ENCODE data around the gene TSPAN18. TPM values are rescaled to one million over a fixed set of nuclear protein-coding genes. Genes with fewer than 3 reads are reported as not detected.

Gene TSPAN18
- total RNA-seq, 6 donors from 2014 or later: 8.2 to 48.6 (median 17.5) TPM

GRCh38 chr11:44687388-44687787 lies 39.4 kb upstream of the TSPAN18 start:
- H3K27me3 ChIP-seq: no peaks in the 10 kb centered on the region
- DNase-seq (no peak), ATAC-seq (ENCODE audit: low FRiP score in 2 of 2) (no peak)
- H3K36me3 ChIP-seq: no peaks in the 10 kb centered on the region
- TF ChIP-seq EP300 (IDR thresholded peaks at IDR 0.05): no peak
- TF ChIP-seq CTCF (IDR thresholded peaks at IDR 0.05): no peak
- no peak for TF ChIP-seq POLR2AphosphoS5 (IDR thresholded peaks at IDR 0.05)
- no peak for TF ChIP-seq POLR2A (IDR thresholded peaks at IDR 0.05)
- 59 to 61% methylated on average over 4 of the region's 4 CpGs for WGBS, 2 donors
- H3K9me3 ChIP-seq: no peaks in the 10 kb centered on the region
- H3K4me3 ChIP-seq: no peak overlapping the region
- no peak overlapping the region for H3K27ac ChIP-seq
- no peaks in the 10 kb centered on the region for H3K4me1 ChIP-seq

- DNase-seq: no peak
- 41 to 71% methylated on average over 2 of the region's 2 CpGs for WGBS, 2 donors
- H3K9me3 ChIP-seq: no peaks in the 10 kb centered on the region
- H3K27me3 ChIP-seq: no peaks in the 10 kb centered on the region
- no peak overlapping the region for H3K27ac ChIP-seq
- H3K36me3 ChIP-seq: no peaks in the 10 kb centered on the region
- ATAC-seq (ENCODE audit: low FRiP score in 2 of 2): no peak
- no peak overlapping the region for H3K4me3 ChIP-seq
- no peaks in the 10 kb centered on the region for H3K4me1 ChIP-seq
- TF ChIP-seq EP300 (IDR thresholded peaks at IDR 0.05) (no peak), POLR2AphosphoS5 (IDR thresholded peaks at IDR 0.05) (no peak), CTCF (IDR thresholded peaks at IDR 0.05) (no peak), POLR2A (IDR thresholded peaks at IDR 0.05) (no peak)
Observed at GRCh38 chr11:44689265-44689664, 37.5 kb upstream of the TSPAN18 start.

- WGBS, 2 donors: 80 to 85% methylated on average over 3 of the region's 3 CpGs
- Histone ChIP-seq H3K27me3 (no peaks in the 10 kb centered on the region), H3K36me3 (no peaks in the 10 kb centered on the region), H3K27ac (no peak overlapping the region), H3K4me3 (no peak overlapping the region), H3K9me3 (no peaks in the 10 kb centered on the region), H3K4me1 (no peaks in the 10 kb centered on the region)
- no peak for ATAC-seq (ENCODE audit: low FRiP score in 2 of 2)
- DNase-seq: no peak
- no peak for TF ChIP-seq POLR2A (IDR thresholded peaks at IDR 0.05)
- no peak for TF ChIP-seq POLR2AphosphoS5 (IDR thresholded peaks at IDR 0.05)
- no peak for TF ChIP-seq EP300 (IDR thresholded peaks at IDR 0.05)
- TF ChIP-seq CTCF (IDR thresholded peaks at IDR 0.05): no peak
Observed at GRCh38 chr11:44690651-44691050, 36.1 kb upstream of the TSPAN18 start.

DNA sequence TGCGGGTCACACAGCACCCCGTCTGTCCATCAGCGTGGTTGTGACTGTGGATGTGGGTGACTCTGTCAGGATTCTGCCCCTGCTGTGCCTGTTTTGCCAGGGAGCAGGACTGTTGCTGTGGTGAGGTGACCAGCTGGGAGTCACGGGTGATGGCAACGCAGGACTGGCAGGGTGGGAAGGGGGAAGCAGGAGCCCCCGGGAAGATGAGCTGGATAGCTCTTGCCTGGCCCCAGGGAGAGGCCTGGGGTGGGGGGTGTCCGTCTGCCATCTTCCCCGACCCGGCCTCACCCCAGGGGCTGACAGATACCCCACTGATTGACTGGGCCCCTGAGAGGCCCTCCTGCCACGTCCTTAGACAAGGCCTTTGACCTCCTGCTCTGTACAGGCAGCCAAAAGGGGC lies 34.3 kb upstream of the TSPAN18 start:
- TF ChIP-seq EP300 (IDR thresholded peaks at IDR 0.05): no peak
- no peak for TF ChIP-seq CTCF (IDR thresholded peaks at IDR 0.05)
- TF ChIP-seq POLR2AphosphoS5 (IDR thresholded peaks at IDR 0.05): no peak
- TF ChIP-seq POLR2A (IDR thresholded peaks at IDR 0.05): no peak
- Histone ChIP-seq H3K4me3 (no peak overlapping the region), H3K4me1 (no peaks in the 10 kb centered on the region), H3K27ac (no peak overlapping the region), H3K27me3 (no peaks in the 10 kb centered on the region), H3K9me3 (no peaks in the 10 kb centered on the region), H3K36me3 (no peaks in the 10 kb centered on the region)
- no peak for DNase-seq
- ATAC-seq (ENCODE audit: low FRiP score in 2 of 2): peak in 1 of 2 donors; percentile 13
- WGBS, 2 donors: 92 to 98% methylated on average over 6 to 10 of the region's 10 CpGs

GRCh38 chr11:44693654-44694119 lies 33.1 kb upstream of the TSPAN18 start:
- WGBS, 2 donors: 91% methylated on average over 6 to 7 of the region's 7 CpGs
- Histone ChIP-seq H3K9me3 (no peaks in the 10 kb centered on the region), H3K27ac (no peak overlapping the region), H3K27me3 (no peaks in the 10 kb centered on the region), H3K4me1 (peaks cover 0 to 2% (median 0%) of the 10 kb centered on the region in 4 donors), H3K36me3 (no peaks in the 10 kb centered on the region), H3K4me3 (no peak overlapping the region)
- TF ChIP-seq POLR2AphosphoS5 (IDR thresholded peaks at IDR 0.05) (no peak), CTCF (IDR thresholded peaks at IDR 0.05) (no peak), POLR2A (IDR thresholded peaks at IDR 0.05) (no peak), EP300 (IDR thresholded peaks at IDR 0.05) (no peak)
- DNase-seq (peak in 1 of 2 donors; percentile 52), ATAC-seq (ENCODE audit: low FRiP score in 2 of 2) (no peak)
